NK-92 (cell line): ENCODE data around the gene PPIL4.
"Not testable (repeated sequence)": the region's sequence is repeated elsewhere in the genome, so short reads cannot be mapped to it uniquely, and the experiment has no call there.

Experiments used
- DNase-seq: peaks from one replicate; lab custom pipeline; 2025; ENCODE audit not compliant: unreplicated experiment; lab: John Stamatoyannopoulos, UW

Gene PPIL4

DNA sequence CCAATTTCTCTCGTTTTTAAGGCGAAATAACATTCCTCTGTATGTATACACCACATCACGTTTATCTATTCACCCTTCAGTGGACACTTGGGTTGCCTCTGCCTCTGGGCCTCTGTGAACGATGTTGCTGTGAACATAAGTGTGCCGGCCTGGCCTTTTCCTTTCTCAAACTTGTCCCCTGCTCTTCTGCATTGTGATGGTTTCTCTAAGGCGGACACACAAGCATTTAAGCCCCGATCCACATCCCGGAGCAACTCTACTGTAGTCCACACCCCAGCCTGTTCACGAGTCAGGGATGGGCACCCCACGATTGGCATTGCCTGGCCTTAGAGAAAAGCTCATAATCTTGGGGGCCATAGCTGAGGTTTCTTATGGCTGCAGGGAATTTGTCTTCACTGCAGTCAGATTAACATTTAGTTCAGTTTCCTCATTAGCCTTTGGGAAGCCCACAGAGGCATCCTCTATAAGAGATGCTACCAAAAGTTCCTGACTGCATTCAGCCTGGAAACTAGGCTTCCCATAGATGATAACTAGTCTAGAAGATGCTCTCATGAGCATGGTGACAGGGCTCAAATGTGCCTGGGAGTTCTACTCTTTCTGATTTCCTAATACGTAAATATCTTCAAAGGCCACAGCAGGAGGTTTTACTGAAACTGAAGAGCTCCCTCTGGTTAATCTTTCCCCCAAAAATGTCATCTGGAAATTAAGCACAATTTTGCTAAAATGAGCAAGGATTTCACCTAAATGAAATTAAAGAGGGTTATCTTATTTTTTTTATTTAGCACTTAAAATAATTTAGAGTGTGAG is 61.8 kb downstream of the PPIL4 start:
- no peak for DNase-seq

DNA sequence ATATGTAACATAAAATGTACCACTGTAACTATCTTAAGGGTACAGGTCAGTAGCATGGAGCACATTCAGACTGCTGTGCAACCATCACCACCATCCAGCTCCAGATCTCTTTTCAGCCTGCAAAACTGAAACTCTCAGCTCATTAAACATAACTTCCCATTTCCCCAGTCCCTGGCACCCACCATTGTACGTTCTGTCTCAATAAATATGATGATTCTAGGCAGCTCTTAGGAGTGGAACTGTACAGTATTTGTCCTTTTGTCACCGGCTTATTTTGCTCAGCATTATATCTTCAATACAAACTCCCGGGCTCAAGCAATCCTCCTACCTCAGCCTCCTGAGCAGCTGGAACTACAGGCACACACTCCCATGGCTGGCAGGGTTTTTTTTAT is 62.5 kb downstream of the PPIL4 start:
- no peak for DNase-seq

DNA sequence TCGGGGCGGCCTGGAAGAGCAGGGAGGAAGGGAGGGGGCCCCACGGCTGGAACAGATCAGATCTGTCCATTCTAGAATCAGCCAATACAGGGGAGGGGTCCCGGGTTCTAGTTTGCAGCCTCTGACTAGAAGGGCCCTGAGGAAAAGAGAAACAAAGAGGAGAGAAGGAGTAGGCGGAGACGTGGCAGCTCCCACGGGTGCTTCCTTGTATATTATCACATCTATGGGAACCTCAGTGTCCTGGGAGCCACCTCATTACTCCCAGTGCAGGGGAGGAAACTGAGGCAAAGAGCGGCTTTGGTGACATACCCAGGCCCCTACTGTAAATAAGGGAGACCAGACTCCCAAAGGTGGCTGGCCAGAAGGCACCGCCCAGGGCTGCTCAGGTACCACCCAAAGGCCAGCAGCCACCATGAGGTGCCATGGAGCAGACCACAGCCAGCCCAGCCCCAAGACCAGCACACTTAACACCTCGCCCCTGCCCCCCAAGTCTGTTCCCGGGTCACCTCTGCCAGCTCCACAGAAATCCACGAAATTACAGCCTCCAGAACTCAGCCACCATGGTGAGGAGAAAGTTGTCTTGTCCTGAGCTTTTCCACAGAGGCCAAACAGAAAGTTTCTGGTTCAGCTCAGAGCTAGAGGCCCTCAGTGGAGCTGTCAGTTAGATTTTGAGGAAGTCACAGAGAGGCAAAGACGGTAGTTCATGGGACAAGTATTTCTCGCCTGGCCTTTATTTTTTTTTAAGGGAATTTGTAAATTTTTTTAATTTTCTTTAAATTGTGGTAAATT is 63.1 kb downstream of the PPIL4 start:
- no peak for DNase-seq

DNA sequence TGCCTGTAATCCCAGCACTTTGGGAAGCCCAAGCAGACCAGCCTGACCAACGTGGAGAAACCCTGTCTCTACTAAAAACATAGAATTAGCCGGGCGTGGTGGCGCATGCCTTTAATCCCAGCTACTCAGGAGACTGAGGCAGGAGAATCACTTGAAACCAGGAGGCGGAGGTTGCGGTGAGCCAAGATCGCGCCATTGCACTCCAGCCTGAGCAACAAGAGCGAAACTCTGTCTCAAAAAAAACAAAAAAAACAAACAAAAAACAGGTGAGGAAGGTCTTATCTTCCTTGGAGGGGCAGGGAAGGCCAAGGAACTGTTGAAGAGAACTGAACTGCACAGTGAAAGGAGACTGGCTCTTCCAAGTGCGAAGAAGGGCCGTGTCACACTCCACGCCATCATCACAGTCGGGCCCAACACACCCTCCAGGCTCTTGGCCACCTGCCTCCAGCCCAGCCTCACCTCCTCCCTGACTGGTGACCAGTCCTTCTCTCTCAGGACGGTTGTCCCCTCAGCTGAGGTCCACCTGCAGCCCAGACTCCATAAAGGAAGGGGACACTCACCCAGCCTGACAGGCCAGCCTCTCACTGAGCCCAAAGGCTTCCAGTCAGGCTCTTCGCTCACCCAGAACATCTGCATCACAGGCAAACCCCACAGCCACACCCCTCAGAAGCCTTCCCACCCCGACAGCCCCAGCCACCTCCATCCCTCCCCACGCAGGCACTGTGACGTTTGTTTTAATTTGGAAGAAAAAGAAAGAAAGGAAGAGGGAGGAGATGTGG is 65.2 kb downstream of the PPIL4 start:
- no peak for DNase-seq

DNA sequence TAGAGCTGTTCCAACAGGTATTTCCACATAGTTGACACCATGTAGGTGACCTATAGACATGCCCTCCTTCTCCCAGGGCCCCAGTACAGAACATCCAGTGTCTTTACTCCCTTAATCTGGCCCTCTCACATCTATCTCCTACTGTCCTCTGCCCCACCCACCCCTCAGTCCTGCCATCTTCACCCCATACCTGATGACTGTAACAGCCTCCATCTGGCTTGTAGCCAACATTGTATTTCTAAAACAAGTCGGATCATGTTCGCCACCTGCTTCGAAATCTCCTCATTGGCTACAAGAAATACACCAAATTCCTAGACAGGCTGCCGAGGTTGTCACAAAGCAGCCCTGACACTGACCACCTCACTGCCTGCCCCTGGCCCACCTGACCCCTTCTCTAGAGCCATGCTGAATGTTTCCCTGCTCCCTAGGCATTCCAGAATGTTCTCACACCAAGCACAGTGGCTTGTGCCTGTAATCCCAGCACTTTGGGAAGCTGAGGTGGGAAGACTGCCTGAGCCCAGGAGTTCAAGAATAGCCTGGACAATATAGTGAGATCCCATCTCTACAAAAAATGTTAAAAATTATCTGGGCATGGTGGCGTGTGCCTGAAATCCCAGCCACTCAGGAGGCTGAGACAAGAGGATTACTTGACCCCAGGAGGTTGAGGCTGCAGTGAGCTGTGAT is 67.1 kb downstream of the PPIL4 start:
- DNase-seq = no peak

DNA sequence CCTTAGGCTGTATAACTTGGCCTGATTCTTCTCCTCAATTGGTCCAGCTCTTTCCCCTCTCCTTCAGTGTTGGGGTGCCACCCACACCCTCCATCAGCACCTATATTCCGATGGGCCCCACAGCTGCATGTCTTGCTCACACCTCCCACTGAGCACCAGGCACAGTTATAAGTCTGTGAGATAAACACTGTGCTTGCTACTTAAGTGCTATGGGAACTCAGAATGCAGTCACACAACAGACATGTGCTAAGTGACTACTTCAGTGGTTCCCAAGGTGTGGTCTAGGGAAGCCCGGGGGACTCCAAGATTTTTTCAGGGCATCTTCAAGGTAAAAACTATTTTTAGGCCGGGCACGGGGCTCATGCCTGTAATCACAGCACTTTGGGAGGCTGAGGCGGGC is 68.3 kb downstream of the PPIL4 start:
- no peak for DNase-seq

DNA sequence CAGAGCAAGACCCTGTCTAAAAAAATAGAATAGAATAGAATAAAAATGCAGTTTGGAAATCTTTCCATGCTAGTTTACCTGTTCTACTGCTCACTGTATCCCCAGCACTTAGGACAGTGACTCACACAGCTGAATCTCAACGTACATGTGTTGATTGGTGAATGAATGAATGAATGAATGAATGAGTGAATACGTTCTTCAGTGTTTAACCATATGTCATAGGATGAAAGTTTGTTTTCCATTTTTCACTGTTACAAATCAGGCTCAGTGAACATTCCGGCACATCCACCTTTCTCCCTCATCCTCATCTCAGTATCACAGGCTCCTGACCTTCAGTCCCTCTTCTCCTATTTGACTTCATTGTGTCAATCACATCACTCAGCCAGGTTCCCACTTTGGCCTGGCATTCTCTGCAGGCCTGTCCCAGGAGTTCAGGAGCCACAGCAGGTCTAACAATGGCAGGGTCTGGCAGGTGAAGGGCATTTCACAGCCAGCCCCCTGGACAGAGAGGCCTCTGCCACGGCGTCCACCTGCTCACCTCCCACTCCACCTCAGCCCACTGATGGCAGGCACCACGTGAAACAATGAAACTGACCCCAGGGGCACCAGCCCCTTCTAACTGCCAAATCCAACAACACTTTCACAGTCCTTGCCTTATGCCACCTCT is 68.9 kb downstream of the PPIL4 start:
- no peak for DNase-seq

DNA sequence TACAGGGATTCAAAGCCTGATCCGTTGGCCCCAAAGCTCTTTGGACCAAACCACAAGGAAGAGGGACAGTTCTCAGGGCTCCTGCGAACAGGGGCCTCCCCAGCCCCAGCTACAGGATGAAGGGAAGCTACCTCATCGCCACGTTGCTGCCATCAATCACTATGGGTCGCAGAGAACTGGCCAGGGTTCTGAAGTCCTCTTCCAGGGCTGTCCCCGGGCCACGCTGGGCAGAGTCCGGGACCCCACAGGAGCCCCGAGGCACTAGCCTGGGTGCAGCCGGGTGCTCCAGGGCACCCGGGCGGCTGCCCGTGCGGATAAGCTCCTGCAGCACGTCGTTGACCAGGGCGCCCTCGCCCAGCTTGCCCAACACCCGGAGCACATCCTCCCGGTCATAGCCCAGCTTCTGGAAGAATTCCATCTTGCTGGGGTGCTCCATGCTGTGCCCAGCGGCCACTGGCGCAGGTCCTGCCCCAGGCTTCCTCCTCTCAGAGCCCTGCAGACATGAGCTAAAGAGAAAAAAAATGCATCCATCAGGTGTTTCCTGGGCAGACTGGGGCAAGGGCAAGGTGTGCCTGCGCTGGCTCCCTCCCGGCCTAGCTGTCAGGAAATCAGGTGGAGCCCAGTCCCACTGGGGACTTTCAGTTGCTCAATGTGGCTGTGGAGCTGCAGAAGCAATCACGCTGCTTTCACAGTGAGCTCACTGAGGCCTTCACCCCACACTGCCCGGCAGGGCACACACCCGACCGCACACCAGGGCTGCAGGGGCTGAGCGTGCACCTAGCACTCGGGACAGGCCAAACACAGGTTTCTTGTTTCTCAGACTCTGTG is 71.5 kb downstream of the PPIL4 start:
- DNase-seq = no peak

DNA sequence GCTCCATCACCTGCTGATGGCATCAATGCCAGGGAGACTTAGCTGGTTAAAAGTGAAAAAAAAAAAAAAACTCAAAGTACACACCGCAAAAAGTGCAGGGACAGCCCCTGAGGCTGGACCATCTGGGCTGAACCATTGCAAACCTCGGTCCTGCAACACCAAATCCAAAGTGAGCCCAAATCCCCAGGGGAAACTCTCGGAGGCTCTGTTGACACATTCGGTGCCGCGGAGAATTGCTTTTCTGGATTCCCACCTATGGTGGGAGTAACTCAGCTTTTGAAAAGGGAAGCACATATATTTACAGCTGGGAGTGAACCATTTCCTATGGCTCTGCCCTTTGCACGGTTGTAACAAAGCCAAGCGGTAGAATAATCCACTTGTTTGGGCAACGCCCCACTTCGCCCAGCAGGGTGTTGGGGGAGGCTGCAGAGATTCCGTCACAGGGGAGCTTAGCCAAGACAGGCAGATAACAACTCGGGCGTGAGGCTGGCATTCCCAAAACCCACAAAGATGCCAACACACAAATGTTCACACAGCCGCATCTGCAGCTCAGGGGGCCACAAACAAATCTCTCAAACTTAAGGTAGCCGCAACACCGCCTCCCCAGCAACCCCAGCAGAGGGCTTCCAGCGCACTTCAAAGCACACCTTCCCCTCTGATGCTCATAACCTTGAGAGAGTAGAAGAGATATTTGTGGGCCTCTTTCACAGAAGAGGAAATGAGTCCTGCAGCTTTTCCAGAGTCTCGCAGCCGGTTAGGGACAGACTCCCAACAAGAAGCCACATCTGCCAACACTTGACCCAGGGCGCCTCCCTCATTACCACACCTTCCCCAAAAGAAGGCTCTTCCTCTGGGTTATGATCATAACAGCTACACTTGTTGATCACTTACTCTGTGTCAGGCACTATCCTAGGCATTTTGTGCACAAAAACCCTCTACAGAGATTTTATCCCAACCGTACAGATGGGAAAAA is 72.5 kb downstream of the PPIL4 start:
- DNase-seq = no peak

DNA sequence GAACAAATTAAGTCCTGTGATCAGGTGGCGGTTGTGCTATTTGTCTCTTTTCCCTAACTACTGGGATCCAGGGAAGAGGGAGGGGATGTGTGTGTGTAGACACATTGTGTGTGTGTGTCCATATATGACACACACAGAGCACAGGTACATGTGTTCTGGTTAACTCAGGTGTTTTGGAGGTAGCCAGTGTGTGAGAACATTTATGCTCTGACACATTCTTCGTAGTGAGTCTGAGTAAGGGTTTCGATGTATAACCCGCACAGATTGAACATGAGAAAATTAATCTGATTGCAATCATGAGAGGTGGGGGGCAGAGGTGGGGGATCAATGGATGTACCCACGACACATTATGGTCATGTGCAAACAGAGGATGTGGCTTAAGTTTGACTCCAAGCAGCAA is 73.6 kb downstream of the PPIL4 start:
- DNase-seq = no peak

DNA sequence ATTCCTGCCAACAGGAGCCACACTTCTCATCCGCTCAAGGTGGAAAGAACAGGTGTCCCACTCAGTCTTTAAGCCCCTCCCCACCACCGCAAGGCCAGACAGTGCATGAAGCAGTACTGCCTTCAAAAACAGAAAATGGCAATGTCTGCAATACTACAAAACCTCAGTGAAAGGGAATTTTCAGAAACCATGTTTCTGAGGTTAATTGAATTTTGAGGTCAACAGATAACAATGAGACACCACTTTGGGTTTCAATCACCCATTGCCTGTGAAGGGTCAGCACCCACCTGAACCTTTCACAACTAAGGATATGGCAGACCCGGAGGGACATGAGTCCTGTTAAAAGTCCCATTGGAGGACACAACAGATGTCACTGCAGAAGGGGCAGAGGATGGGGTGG is 74.0 kb downstream of the PPIL4 start:
- no peak for DNase-seq

DNA sequence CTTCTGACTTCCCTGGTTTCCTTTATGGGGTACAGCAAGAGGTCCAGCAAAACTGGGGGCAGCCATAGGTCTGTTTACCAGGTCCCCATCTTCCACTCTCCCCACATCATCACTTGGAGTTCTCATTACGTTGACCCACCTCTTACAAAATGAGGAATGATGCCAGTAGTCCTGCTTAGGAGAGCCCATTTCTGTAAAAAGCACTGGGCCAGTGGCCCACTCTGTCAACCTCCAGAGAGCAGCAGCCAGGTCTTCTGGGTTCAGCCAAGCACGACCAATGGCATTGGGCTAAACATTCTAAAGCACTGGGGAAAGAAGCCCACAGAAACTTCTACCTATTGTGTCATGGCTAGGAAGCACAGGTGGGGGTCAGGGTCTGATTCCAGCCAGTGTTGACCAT is 74.9 kb downstream of the PPIL4 start:
- no peak for DNase-seq

DNA sequence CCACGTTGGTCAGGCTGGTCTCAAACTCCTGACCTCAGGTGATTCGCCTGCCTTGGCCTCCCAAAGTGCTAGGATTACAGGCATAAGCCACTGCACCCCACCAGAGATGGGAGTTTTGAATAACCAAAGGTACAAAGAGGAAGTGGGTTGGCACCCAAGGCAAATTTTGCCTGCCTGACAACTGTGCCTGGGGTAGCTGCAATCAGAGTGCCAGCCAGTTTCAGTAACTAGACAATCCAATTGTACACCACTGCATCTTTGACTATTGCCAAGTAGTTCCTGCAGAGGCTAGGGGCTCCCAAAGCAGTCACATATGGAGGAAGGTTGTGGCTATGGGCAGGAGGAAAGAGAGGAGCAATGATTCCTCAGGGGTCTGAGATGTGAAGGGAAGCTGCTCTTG is 77.7 kb downstream of the PPIL4 start:
- DNase-seq = no peak

DNA sequence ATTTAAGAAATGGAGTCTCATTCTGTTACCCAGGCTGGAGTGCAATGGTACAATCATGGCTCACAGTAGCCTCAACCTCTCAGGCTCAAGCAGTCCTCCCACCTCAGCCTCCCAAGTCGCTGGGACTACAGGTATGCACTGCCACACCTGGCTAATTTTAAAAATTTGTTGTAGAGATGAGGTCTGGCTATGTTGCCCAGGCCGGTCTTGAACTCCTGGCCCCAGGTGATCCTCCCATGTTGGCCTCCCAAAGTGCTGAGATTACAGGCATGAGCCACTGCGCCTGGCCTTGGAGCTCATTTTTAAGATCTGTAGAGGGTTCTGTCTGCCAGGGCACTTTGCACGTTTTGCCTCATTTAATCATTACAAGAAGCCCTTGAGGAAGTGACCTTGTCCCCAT is 78.6 kb downstream of the PPIL4 start:
- DNase-seq = no peak

DNA sequence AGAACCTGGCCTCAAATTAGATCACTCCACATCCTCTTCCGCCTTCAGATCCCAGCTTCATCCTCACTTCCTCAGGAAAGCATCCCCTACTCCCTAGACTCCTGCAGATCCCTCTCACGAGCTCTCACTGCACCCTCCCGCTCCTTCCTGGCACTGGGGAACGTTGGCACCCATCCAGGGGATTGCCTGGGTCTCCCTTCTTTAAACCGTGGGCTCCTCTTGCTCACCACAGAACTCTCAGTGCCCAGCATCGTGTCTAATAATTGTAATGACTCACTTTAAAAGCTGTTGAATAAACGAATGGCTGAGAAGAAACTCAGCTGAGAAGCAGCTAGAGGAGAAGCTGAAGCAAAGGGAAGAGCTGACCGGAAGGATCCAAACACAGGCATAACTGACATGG is 81.4 kb downstream of the PPIL4 start:
- DNase-seq = no peak

DNA sequence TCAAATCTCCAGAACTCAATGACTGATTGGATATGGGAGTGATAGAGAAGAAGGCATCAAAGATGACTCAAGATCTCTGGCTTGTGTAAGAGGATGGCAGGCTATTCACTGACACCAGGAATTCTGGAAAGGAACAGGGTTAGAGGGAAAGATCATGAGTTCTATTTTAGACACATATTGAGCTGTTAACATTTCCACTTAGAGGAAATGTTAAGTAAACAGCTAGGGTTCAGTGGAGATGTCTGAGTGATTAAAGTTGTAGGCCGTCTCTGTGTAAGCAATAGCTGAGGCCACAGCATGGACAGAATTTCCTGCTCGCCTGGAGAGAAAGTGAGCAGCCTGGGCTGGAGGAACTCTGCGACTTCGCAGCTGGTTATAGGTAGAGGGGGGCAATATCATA is 82.1 kb downstream of the PPIL4 start:
- DNase-seq = no peak

DNA sequence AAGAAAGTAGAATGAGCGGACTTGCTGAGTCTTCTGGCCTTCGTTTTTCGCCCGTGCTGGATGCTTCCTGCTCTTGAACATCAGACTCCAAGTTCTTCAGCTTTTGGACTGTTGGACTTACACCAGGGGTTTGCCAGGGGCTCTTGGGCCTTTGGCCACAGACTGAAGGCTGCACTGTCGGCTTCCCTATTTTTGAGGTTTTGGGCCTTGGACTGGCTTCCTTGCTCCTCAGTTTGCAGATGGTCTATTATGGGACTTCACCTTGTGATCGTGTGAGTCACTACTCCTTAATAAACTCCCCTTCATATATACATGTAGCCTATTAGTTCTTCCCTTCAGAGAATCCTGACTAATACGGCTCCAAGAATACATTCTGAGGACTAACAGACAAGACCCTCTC is 83.1 kb downstream of the PPIL4 start:
- not testable (repeated sequence) for DNase-seq

DNA sequence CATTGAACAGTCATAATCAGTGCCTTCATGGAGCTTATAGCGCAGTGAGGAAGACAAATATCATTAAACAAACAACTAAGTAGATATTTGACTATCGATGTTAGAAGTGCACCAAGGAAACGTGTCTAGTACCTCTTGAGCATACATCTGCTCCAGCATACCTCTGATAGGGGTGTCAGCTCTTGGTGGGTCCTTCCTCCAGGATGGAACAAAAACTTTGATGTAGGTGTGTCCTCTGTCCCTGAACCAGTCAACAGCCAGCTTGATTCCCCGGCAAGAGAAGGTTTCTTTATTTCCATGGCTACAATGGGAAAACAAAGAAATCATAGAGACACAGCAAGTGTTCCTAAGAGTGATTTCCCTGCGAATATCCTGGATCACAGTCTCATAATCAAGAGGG is 84.2 kb downstream of the PPIL4 start:
- no peak for DNase-seq

DNA sequence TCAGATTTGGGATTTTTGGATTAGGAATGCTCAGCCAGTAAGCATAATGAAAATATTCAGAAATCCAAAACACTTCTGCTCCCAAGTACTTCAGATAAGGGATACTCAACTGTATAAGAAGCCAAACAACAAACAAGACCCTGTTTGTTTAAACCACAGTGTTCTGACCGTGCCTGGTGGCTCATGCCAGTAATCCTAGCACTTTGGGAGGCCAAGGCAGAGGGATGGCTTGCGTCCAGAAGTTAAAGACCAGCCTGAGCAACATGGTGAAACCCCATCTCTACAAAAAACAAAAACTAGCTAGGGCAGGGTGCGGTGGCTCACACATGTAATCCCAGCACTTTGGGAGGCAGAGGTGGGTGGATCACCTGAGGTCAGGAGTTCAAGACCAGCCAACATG is 85.6 kb downstream of the PPIL4 start:
- DNase-seq = not testable (repeated sequence)
